Measurements from ENCODE around the gene SAFB2. TPM values are rescaled to one million over a fixed set of nuclear protein-coding genes. Genes with fewer than 3 reads are reported as not detected.

Gene SAFB2
- polyA plus RNA-seq, 1 experiment, result 13.3 TPM

DNA sequence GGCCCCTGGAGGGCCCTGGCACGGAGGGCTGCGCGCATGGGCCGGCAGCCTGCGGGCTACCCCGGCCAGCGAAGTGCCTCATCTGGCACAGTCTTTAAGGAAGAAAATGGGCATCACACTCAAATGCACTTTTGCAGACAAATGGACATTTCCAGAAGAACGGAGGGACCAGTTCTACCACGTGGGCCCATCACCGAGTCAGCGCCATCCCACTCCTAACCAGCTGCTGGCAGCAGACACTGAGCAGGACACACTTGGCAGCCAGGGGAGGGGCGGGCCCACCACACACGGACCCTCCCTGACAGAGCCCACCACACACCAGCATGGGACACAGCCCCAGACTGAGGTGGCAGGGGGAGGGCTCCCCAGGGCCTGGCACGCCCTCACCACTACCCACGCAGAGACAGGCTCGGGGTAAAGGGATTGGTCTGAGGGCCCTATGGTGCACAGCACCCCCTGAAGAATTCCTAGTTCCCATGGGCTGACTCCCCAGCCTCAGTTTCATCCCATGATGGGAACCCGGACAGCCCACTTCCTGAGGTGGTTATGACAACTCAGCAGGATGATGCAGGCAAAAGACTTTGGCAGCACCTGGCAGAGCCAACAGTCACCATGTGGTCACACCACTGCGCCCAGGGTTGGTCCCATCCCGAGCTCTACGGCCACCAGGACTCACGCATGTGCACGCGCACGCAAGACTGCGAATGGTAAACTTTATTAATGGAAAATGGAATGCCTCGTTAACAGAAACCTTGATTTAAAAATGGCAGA is 36.1 kb downstream of the SAFB2 start:
- DNase-seq (ENCODE audit: low read depth), result no peak
- Histone ChIP-seq H3K27me3 (ENCODE audit: control insufficient read depth, insufficient read depth, low read length) (no peaks in the 10 kb centered on the region), H3K4me3 (ENCODE audit: low read depth, low read length) (no peak overlapping the region), H3K36me3 (ENCODE audit: control insufficient read depth, insufficient read depth, low read length) (peaks cover 31% of the 10 kb centered on the region)
- ChIA-PET CTCF (no interaction called here), POLR2A (no interaction called here)
- TF ChIP-seq, protein P1, sequence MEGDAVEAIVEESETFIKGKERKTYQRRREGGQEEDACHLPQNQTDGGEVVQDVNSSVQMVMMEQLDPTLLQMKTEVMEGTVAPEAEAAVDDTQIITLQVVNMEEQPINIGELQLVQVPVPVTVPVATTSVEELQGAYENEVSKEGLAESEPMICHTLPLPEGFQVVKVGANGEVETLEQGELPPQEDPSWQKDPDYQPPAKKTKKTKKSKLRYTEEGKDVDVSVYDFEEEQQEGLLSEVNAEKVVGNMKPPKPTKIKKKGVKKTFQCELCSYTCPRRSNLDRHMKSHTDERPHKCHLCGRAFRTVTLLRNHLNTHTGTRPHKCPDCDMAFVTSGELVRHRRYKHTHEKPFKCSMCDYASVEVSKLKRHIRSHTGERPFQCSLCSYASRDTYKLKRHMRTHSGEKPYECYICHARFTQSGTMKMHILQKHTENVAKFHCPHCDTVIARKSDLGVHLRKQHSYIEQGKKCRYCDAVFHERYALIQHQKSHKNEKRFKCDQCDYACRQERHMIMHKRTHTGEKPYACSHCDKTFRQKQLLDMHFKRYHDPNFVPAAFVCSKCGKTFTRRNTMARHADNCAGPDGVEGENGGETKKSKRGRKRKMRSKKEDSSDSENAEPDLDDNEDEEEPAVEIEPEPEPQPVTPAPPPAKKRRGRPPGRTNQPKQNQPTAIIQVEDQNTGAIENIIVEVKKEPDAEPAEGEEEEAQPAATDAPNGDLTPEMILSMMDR (IDR thresholded peaks at IDR 0.05; ENCODE audit: insufficient read depth, low read depth, low read length), result no peak

DNA sequence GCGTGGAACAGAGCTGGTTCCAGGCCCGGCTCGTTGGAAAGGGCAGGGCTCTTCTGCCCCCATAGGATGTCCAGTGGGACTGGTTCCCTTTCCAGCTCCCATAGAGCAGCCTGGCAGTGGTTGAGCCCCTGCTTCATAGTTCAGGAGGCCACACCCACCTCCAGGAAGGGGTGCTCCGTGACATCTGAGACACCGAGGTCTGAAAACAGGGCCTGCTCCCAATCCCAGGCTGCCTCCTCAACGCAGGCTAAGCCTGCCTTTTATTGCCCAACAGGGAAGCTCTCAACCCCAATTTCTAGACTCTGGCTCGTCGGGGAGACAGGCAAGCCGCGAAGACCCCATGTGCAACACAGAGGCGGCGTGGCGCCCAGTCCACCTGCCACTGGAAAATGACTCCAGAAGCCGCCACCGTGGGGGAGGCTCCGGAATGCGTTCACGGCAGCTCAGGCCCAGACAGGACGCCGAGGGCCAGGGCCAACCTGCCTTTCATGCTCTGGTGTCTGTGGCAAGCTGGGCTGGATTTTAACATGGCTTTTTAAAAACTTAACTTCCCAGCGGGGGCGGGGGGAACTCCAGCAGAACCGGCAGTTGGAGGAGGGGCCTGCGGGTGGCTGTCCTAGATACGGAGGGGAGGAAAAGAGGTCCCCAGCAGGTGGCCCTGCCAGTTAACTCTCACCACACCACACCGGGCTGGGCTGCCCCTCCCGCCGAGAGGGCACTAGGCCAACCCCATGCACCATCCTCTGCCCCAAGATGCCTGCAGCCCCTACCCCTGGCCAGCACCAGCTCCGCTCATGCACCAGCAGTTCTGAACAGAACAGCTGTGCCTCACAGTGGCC is 36.9 kb downstream of the SAFB2 start:
- Histone ChIP-seq H3K4me3 (ENCODE audit: low read depth, low read length) (no peak overlapping the region), H3K36me3 (ENCODE audit: control insufficient read depth, insufficient read depth, low read length) (peaks cover 28% of the 10 kb centered on the region), H3K27me3 (ENCODE audit: control insufficient read depth, insufficient read depth, low read length) (no peaks in the 10 kb centered on the region)
- ChIA-PET CTCF (no interaction called here), POLR2A (no interaction called here)
- DNase-seq (ENCODE audit: low read depth), result no peak
- TF ChIP-seq, protein P1 (IDR thresholded peaks at IDR 0.05; ENCODE audit: insufficient read depth, low read depth, low read length), result no peak

DNA sequence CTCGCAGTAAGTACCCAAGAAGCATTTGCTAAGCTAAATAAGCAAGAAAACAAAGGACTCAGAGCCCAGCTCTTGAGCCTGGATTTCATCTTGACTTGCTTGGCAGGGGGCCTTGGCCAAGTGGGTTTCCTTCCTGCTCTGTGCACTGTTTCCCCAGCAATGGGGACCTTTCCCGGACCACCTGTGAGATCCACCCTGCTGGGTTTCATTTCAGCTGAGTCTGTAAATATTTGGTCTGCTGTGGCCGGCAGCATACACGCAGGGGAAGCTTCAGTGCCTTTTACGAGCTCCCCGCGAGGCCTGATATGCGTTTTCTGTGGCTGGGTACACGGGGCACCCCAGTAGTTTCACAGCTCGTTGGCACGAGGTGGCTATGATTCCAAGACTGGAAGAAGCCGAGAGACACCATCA is 42.4 kb downstream of the SAFB2 start:
- DNase-seq (ENCODE audit: low read depth), result no peak
- POLR2A ChIA-PET, result no interaction called here

DNA sequence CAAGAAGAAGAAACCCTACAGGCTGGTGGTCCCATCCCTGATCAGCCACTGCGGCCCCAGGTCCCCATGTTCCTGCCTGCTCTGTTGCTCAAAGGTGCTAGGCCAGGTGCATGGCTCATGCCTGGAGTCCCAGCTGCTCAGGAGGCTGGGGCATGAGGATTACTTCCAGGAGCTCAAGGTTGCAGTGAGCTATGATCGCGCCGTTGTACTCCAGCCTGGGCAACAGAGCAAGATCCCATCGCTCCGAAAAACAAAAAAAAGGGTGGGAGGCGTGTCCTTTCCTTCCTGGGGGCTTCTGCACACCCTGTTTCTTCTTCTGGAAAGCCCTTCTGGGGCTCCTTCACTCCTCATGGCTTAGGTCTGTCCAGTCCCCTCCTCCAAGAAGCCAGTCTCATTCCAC is 42.9 kb downstream of the SAFB2 start:
- ChIA-PET POLR2A (no interaction called here), CTCF (interaction anchor here (0.7 to 2.5 kb wide), 7 partner anchors 9 to 788 kb away, joined by 3 to 11 read pairs (median 4); partner anchors contain the start of genes FEM1A and TINCR)
- no peak for DNase-seq (ENCODE audit: low read depth)
- Histone ChIP-seq H3K36me3 (ENCODE audit: control insufficient read depth, insufficient read depth, low read length) (peaks cover 4% of the 10 kb centered on the region), H3K4me3 (ENCODE audit: low read depth, low read length) (no peak overlapping the region), H3K27me3 (ENCODE audit: control insufficient read depth, insufficient read depth, low read length) (no peaks in the 10 kb centered on the region)
- TF ChIP-seq, protein P1 (IDR thresholded peaks at IDR 0.05; ENCODE audit: insufficient read depth, low read depth, low read length), result no peak

More for the DNA sequence above, 42.4 kb downstream of the SAFB2 start:
- CTCF ChIA-PET, result interaction anchor here (0.7 to 2.5 kb wide), 7 partner anchors 9 to 789 kb away, joined by 3 to 11 read pairs (median 4); partner anchors contain the start of genes FEM1A and TINCR
- no peaks in the 10 kb centered on the region for H3K27me3 ChIP-seq (ENCODE audit: control insufficient read depth, insufficient read depth, low read length)
- peaks cover 4% of the 10 kb centered on the region for H3K36me3 ChIP-seq (ENCODE audit: control insufficient read depth, insufficient read depth, low read length)
- no peak overlapping the region for H3K4me3 ChIP-seq (ENCODE audit: low read depth, low read length)
- TF ChIP-seq, protein P1 (IDR thresholded peaks at IDR 0.05; ENCODE audit: insufficient read depth, low read depth, low read length), result no peak

DNA sequence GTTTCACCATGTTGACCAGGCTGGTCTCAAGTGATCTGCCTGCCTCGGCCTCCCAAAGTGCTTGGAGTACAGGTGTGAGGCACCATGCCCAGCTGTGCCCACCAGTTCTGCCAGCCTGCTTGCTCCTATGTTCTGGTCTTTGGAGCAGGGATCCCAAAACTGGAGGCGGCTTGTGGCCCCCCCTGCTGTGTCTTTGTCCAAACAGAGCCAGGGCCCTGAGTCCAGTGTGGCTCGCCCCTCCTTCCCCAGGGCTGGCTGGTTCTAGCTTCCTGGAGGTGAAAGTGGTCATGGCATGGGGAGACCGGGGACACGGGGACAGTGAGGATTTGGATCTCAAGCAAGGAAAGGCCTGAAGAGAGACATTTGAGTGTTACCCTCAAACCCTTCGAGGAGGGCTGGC is 43.3 kb downstream of the SAFB2 start:
- H3K36me3 ChIP-seq (ENCODE audit: control insufficient read depth, insufficient read depth, low read length), result peaks cover 4% of the 10 kb centered on the region
- TF ChIP-seq, protein P1 (IDR thresholded peaks at IDR 0.05; ENCODE audit: insufficient read depth, low read depth, low read length), result no peak
- CTCF ChIA-PET, result interaction anchor here (0.6 to 2.5 kb wide), 10 partner anchors 11 to 788 kb away, joined by 3 to 11 read pairs (median 4); partner anchors contain the start of genes FEM1A and TINCR
- POLR2A ChIA-PET, result no interaction called here
- H3K4me3 ChIP-seq (ENCODE audit: low read depth, low read length), result no peak overlapping the region
- H3K27me3 ChIP-seq (ENCODE audit: control insufficient read depth, insufficient read depth, low read length), result no peaks in the 10 kb centered on the region
- no peak for DNase-seq (ENCODE audit: low read depth)
